ENCODE results near the gene CSF2RB.

The CSF2RB gene

GRCh38 chr22:36913427-36914389 is at the start of gene CSF2RB:
TSS of gene CSF2RB (plus strand) at chr22:36913628. CDS start at chr22:36922208, 8,580 bp downstream.
- DNase-seq (ENCODE audit: low spot score): no peak

GRCh38 chr22:36863979-36864378 is 49.4 kb upstream of the CSF2RB start:
- DNase-seq (ENCODE audit: low spot score): no peak

GRCh38 chr22:36864454-36865215 is 48.8 kb upstream of the CSF2RB start:
- no peak for DNase-seq (ENCODE audit: low spot score)

GRCh38 chr22:36865346-36865745 is 48.1 kb upstream of the CSF2RB start:
- DNase-seq (ENCODE audit: low spot score): peak; percentile 26

GRCh38 chr22:36867695-36868094 is 45.7 kb upstream of the CSF2RB start:
- DNase-seq (ENCODE audit: low spot score): no peak

- no peak for DNase-seq (ENCODE audit: low spot score)
Measured at GRCh38 chr22:36868546-36869181, 44.8 kb upstream of the CSF2RB start.

- DNase-seq (ENCODE audit: low spot score): no peak
Measured at GRCh38 chr22:36870250-36870649, 43.2 kb upstream of the CSF2RB start.

- no peak for DNase-seq (ENCODE audit: low spot score)
Measured at GRCh38 chr22:36871669-36872081, 41.8 kb upstream of the CSF2RB start.

GRCh38 chr22:36872084-36872483 is 41.3 kb upstream of the CSF2RB start:
- DNase-seq (ENCODE audit: low spot score): no peak

- no peak for DNase-seq (ENCODE audit: low spot score)
Measured at GRCh38 chr22:36872866-36873498, 40.4 kb upstream of the CSF2RB start.

GRCh38 chr22:36873614-36874308 is 39.7 kb upstream of the CSF2RB start:
- DNase-seq (ENCODE audit: low spot score): peak; percentile 90

GRCh38 chr22:36874309-36874696 is 39.1 kb upstream of the CSF2RB start:
- no peak for DNase-seq (ENCODE audit: low spot score)

- no peak for DNase-seq (ENCODE audit: low spot score)
Measured at GRCh38 chr22:36874736-36875135, 38.7 kb upstream of the CSF2RB start.

- no peak for DNase-seq (ENCODE audit: low spot score)
Measured at GRCh38 chr22:36875741-36876140, 37.7 kb upstream of the CSF2RB start.

GRCh38 chr22:36879775-36880174 is 33.7 kb upstream of the CSF2RB start:
- peak; percentile 71 for DNase-seq (ENCODE audit: low spot score)

GRCh38 chr22:36881504-36882245 is 31.8 kb upstream of the CSF2RB start:
- no peak for DNase-seq (ENCODE audit: low spot score)

GRCh38 chr22:36884349-36885158 is 28.9 kb upstream of the CSF2RB start:
- DNase-seq (ENCODE audit: low spot score): peak; percentile 41

- no peak for DNase-seq (ENCODE audit: low spot score)
Measured at GRCh38 chr22:36885474-36885873, 28.0 kb upstream of the CSF2RB start.

- no peak for DNase-seq (ENCODE audit: low spot score)
Measured at GRCh38 chr22:36886016-36886415, 27.4 kb upstream of the CSF2RB start.

GRCh38 chr22:36887162-36887561 is 26.3 kb upstream of the CSF2RB start:
- DNase-seq (ENCODE audit: low spot score): no peak

Data from GM03348 (cell line).